EH (cell line): ENCODE results near the gene CDC25B.
"Not testable (repeated sequence)": the region's sequence is repeated elsewhere in the genome, so short reads cannot be mapped to it uniquely, and the experiment has no call there.

Source experiments
- DNase-seq: peaks from one replicate; pipeline ENCODE4 v3.0.0-alpha.2; 2015; ENCODE audit warnings: low read depth

Gene CDC25B

DNA sequence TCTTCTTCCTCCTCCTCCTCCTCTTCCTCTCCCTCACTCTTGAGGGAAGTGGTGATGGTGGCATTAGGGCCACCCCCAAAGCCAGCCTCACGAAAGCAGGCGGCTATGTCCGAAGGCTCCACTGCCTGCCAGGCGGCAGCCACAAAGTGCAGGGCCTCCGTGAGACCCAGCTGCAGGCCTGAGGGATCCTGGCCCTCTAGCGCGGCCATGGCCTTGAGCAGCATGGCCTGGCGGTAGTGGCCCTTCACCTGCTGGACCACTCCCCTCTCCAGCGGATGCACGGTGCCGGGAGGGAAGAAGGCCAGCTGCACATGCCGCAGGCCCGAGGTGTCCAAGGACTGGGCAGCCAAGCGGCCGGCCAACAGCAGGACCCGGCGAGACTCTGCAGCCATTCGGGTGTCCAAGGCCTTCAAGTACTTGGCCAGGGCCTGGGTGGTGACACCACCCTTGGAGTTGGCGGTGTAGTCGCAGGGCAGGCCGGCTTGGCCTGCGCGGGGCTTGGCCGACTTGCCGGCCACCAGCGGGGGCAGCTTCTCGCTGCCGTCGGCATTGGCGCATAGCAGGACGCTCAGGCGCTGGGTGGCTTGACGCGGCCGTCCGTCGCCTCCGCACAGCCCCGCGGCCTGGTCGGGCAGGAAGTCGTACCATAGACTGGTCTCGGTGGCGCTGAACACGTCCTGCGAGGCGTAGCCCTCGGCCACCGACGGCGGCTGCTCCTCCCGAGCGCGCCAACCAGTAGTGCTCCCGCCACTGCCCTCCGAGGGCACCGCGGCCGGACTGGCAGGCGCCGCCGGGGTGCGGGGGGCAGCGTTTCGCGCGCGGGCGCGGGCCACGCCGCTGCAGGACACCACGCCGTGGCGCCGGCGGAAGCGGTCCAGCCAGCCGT lies 10.6 kb upstream of the CDC25B start:
- peak; percentile 46 for DNase-seq

DNA sequence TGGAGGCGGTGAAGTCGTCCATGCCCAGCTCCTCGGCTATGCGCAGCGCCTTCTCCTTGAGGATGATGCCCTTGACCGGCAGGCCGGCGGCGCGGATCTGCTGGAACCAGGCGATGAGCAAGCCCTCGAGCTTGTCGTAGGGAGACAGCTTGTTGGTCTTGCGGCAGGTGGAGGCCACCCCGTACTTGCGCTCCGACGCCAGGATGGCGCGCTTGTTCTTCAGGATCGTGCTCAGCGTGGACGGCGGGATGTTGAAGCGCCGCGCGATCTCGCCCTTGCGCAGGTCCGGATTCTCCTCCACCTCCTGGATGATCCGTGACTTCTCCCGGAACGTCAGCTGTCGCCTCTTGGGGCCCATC lies 10.0 kb upstream of the CDC25B start:
- peak; percentile 64 for DNase-seq

DNA sequence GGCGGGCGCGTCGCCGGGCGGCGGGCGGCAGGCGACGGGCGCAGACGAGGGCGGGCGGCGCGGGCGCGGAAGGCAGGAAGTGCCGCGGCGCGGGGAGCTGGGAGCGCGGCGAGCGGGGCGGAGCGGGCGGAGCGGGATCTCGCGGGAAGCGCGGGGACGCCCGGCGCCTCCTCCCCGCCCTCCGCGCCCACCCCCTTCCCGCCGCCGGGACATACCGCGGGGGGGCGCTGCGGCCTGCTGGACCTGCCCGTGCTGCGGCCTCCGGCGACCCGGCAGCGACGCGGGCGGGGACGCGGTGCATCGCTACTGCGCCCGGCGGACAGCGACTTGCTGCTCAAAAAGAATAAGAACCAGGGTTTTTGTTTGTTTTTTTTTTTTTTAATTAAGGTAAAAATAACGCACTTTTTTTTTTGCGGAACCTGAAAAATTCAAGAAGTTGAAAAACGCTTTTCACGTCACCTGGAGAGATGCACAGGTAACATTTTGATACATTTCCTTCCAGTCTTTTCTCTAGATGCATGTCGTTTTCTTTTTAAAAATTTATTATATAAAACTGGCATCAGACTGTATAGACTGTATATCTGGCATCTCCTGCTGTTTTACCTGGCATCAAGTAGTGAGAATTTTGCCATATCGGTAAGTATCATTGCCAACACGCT lies 9.3 kb upstream of the CDC25B start, which contains the start of gene CENPB:
Gene CENPB, minus strand, starts transcription at position 76 of the 659 bp plus-strand sequence. CDS start 257 bp downstream, outside the sequence.
- DNase-seq: peak; percentile 86

DNA sequence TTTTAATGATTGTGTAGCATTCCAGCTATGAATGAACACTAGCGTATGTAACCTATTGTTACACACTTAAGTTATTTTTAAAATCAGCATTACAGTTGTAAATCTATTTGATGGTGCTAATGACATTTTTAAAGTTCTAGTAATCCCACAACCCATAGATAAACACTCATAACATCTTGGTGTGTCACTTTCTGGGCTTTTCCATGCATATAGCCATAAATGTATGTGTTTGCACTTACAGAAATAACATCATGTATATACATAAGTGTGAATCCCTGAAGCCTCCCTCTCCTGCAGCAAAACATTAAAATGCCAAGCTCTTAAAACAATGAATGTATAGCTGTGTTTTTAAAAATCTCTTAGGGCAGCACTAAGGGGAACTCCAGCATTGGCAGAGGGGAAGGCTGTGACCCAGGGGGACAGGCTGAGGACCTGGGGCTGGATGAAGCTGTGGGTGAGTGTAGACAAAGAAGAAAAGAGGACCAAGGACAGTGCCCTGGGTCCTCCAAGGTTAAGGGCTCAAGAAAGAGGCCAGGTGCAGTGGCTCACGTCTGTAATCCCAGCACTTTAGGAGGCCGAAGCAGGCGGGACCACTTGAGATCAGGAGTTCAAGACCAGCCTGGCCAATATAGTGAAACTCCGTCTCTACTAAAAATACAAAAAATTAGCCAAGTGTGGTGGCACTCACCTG lies 8.6 kb upstream of the CDC25B start:
- no peak for DNase-seq

DNA sequence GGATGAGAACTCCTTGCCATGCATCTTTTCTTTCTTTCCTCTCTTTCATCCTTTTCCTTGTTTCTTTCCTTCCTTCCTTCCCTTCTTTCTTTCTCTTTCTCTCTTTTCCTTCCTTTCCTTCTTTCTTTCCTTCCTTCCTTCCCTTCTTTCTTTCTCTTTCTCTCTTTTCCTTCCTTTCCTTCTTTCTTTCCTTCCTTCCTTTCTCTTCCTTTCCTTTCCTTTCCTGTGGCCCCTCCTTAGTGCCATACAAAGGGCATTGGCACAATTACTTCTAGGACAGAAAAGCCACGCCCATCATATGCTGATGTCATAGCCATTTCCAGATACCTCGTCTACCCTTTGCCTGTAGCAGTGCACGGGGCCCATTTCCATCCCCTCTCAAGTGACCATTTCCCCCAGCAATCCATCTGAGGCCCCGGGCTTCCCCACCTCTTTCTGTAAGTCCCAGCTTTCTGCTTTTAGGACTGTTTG lies 7.4 kb upstream of the CDC25B start:
- DNase-seq: no peak

DNA sequence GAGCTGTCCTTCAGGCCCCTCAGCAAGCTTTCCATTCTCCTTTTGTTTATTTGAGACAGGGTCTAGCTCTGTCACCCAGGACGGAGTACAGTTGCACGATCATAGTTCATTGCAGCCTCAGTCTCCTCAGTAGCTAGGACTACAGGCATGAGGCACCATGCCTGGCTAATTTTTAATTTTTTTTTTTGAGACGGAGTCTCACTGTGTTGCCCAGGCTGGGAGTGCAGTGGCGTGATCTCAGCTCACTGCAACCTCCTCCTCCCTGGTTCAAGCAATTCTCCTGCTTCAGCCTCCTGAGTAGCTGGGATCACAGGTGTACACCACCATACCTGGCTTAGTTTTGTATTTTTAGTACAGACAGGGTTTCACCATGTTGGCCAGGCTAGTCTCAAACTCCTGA lies 6.9 kb upstream of the CDC25B start:
- DNase-seq: not testable (repeated sequence)

DNA sequence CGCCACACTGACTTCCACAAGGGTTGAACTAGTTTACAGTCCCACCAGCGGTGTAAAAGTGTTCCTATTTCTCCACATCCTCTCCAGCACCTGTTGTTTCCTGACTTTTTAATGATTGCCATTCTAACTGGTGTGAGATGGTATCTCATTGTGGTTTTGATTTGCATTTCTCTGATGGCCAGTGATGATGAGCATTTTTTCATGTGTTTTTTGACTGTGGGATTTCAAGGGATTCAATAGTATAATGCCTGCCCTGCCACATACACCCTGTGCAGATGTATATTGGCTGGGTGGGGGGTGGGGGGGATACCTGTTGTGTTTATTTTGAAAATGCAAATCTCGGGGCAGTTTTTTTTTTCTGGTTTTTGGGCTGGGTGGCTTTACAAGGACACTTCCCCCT lies 1.9 kb upstream of the CDC25B start:
- DNase-seq: not testable (repeated sequence)

DNA sequence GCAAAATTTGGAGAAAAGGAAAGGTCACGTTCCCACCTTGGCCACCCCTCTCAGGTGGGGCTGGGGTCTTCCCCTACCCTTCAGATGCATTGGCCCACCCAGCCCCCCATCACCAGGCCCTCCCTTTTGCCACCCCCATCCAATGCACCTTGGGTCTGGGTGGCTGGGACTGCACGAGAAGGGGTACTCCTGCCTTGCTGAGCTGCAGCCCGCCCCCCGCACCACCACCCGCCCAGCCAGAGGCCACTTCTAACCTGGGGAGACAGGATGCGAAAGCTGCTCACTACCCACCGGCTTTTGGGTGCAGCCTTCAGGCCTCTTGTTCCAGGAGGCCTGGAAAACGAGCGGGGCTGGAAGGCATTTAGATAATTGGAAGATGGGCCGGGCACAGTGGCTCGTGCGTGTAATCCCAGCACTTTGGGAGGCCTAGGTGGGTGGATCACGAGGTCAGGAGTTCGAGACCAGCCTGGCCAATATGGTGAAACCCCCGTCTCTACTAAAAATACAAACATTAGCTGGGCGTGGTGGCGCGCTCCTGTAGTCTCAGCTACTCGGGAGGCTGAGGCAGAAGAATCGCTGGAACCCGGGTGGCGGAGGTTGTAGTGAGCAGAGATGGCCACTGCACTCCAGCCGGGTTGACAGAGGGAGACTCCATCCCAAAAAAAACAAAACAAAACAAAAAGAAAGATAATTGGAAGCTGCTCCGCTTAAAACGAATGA lies 1.2 kb upstream of the CDC25B start:
- no peak for DNase-seq

DNA sequence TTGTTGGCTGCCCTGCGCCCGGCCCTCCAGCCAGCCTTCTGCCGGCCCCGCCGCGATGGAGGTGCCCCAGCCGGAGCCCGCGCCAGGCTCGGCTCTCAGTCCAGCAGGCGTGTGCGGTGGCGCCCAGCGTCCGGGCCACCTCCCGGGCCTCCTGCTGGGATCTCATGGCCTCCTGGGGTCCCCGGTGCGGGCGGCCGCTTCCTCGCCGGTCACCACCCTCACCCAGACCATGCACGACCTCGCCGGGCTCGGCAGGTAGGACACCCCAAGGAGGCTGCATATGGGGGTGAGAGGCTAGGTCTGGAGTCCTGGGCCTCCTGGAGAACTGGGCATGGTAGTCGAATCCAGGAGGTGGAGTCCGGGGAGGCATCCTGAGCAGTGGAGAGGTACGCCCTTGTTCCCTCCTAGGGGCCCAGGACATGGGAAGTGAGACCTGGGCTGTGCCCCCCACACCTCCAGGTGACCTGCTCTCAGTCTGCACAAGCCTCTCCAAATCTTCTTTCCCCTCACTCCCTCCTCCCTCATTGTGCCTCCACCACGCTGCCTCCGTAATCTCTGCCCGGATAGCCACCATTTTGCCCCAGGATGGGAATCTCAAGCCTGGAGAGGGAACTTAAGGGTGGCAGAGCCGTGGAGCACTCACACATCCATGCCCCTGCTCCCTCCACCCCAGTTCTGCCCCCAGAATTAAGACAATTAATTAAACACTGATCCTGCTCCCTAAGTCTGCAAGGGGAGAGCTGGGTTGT lies 541 bp downstream of the CDC25B start:
- no peak for DNase-seq

DNA sequence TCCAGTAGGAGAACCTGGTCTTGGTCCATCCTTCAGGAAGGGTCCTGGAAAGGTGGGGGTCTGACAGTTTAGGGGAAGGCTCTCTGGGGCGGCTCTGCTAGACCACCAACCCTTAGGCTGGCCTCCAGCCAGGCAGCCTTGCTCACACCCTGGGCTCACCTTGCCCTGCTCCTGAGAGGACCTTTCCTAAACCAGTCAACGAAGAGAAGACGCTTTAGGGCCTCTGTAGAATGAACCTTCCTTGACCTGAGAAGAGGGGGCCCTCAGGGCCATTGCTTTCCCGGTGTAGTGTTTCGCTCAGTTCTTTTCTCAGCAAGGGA lies 1.1 kb downstream of the CDC25B start:
- DNase-seq: no peak

DNA sequence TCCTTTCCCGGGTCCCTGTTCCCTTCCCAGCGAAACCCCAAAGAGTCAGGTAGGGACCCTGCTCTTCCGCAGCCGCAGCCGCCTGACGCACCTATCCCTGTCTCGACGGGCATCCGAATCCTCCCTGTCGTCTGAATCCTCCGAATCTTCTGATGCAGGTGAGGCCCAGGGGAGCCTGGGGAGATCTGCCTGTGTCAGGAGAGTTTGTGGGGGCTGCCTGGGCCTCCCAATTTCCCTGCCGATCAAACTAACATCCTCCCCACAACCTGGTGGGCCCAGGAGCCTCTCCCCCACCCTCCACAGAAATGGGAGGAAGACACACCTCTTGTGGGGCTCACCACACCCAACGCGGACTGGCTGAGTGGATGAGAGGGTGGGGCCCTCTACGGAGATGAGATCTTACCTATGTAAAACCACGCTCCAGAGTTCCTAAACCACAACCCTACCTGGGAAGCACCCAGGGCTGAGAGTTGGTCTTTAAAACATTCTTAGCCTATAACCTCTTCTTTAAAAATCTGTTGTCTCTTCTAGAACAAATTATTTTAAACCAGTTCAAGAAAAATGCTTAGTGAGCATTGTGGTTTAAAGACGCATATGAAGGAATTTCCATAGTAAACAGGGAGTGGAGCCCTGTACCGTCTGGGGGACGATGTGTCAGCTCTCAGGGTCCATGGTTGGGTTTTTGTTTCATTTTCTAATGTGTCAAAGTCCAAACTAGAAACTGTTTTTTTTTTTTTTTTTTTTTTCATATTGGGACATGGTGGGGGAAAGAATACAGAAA lies 1.7 kb downstream of the CDC25B start:
- DNase-seq: peak; percentile 69

DNA sequence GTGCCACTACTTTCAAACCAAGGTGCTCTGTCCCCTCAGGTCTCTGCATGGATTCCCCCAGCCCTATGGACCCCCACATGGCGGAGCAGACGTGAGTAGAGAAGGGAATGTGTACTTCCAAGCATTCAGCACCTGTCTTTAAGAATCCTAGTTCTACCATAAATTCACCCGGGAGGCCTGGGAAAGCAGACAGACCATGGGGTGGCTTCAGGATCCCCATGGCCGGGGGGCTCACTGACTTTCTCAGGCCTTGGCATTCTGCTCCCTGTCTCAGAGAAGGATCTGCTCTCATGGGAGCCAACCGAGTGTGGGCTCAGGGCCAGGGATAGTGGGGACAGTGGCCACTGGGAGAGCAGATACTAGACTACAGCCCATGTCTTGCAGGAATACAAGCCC lies 2.3 kb downstream of the CDC25B start:
- DNase-seq: no peak

DNA sequence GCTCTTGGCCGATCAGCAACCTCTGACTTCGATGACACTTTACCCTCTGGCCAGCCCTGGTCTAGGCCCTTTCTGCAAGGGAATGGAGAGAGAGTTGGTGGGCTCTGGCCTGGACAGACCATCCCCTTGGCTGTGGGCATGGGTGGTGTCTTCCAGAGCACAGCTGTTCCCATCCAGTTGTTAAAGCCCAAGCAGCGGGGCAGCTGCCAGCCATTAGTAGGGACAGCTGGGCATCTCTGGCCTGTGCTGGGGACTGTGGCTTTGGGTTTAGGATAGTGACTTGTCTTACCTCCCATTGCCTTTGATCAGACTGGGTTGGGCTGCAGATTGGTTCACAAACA lies 2.8 kb downstream of the CDC25B start:
- no peak for DNase-seq

DNA sequence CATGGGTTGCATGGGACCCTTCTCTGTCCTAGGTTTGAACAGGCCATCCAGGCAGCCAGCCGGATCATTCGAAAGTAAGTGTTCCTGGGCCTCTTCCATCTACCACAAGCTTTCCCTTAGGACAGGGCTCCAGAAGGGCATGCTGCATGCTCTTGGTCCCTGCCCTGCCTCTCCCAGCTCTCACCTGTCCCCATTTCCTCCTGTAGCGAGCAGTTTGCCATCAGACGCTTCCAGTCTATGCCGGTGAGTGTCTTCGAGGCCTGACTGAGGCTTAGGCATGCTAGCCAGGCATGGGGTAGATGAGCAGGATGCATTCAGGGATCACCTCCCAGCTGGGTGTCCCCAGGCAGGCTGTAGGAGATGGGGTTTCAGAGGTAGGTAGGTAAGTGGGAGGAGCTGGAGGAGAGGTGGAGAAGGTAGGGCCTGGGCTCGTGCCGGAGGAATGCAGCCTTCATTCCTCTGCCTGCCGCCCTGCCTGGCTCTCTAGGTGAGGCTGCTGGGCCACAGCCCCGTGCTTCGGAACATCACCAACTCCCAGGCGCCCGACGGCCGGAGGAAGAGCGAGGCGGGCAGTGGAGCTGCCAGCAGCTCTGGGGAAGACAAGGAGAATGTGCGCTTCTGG lies 4.3 kb downstream of the CDC25B start:
- no peak for DNase-seq

DNA sequence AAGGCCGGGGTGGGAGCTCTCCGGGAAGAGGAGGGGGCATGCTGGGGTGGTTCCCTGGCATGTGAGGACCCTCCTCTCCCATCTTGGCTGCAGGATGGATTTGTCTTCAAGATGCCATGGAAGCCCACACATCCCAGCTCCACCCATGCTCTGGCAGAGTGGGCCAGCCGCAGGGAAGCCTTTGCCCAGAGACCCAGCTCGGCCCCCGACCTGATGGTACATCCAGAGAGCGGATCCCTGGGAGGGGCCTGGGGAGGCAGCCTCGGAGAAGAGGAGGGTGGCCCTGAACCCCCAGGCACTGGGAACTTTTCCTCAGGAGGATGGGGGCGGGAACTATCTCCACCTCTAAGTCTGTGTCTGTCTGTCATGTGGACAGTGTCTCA lies 4.8 kb downstream of the CDC25B start:
- no peak for DNase-seq

DNA sequence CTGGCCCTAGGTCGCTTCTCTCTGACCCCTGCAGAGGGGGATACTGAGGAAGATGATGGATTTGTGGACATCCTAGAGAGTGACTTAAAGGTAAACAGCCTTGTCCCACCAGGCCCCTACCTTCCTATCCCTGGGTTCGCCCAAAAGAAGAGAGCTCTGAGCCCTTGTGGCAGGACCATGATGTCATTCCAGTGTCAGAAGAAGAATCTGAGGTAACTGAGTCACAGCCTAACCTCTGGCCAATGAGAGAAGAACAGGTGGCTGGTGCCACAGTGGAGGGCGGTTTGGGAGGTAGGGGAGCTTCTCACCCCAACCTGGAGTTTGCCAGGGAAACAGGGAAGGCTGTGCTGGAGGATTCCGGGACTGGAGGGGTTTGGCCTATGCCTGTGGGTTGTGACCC lies 5.2 kb downstream of the CDC25B start:
- DNase-seq: no peak

DNA sequence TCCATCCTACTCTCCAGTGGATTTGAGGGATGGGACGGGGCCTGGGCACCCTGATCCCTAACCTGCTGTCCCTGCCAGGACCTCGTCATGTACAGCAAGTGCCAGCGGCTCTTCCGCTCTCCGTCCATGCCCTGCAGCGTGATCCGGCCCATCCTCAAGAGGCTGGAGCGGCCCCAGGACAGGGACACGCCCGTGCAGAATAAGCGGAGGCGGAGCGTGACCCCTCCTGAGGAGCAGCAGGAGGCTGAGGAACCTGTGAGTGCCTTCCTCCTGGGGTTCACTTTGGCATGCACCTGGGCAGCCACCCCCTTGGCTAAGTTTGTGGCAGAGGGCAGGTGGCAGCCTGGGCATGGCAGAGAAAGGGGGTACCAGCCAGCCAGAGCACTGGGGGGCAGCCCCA lies 5.7 kb downstream of the CDC25B start:
- DNase-seq: no peak

DNA sequence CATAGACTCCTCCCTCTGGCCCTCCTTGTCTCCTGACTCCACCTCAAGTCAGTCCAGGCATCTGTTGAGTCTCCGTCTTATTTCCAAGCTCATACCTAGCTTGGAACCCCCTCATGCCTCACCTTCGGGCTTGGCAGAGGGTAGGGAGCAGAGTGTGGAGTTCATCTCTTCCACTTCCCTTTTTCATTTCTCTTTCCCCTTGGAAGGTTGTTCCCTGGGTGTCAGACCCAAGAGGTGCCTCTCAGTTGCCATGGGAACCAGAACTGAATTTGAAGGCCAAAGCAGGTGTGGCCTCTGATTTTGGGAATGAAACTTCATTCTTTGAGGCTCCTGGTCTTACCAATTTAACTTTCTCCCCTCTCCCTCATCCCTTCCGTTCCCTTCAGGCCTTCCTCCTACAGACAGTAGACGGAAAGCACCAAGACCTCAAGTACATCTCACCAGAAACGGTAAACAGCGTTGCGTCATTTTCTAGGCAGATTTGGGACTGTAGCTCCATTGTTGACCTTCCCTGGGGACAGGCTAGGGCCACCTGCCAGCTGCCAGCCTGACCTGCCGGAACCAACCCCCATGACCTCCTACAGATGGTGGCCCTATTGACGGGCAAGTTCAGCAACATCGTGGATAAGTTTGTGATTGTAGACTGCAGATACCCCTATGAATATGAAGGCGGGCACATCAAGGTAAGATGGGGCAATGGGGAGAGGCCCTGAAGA lies 6.6 kb downstream of the CDC25B start:
- DNase-seq: no peak

DNA sequence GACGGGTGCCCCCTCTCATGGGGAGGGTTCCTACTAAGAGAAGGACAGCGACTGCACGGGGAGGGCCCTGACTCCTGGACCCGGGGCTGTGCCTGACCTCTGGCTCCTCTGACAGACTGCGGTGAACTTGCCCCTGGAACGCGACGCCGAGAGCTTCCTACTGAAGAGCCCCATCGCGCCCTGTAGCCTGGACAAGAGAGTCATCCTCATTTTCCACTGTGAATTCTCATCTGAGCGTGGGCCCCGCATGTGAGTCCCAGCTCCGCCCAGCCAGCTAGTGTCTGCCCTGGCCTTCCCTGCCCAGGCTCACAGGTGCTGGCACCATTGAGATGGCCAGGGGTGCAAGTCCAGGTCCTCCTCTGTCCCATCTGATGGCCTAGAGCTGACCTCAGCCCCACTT lies 7.2 kb downstream of the CDC25B start:
- no peak for DNase-seq

DNA sequence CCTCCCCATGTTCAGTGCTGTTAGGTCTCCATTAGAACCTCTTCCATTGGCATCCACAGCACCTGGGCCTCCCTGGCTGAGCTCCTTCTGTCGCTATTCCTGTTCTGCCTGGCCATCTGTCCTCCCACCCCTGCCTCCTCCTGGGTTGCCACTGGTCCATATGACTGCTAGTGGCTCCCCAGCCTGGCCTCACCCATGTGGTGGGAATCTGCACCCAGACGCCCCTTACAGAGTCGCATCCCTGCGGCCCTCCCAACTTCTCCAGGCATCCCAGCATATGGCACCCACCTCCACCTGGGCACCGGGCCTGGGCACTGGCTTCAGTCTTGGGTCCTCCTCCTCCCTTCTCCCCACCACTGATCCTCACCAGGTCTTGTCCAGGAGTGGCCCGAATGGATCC lies 7.7 kb downstream of the CDC25B start:
- no peak for DNase-seq
